Body of pancreas (tissue), 4 donors: ENCODE results near the gene QSOX1.

Experiments
- POLR2A ChIP-seq, 3 donors: fragments of 450-650 bp; IDR thresholded peaks; one replicate each; pipeline ENCODE4 v1.6.1; 2016; ENCODE audit warnings: antibody characterized with exemption in 3 of 3, mild to moderate bottlenecking in 2 of 3
- TF ChIP-seq, protein P1 (sequence below), 7 experiments: fragments of 450-650 bp in 4 of 7; fragments of 200-600 bp in 3 of 7; sonication (generic) in 3 of 7; IDR thresholded peaks; one replicate each; pipeline ENCODE4 v1.5.1; 2016 to 2019; ENCODE audit warnings: antibody characterized with exemption in 7 of 7

- TF ChIP-seq, protein P1, sequence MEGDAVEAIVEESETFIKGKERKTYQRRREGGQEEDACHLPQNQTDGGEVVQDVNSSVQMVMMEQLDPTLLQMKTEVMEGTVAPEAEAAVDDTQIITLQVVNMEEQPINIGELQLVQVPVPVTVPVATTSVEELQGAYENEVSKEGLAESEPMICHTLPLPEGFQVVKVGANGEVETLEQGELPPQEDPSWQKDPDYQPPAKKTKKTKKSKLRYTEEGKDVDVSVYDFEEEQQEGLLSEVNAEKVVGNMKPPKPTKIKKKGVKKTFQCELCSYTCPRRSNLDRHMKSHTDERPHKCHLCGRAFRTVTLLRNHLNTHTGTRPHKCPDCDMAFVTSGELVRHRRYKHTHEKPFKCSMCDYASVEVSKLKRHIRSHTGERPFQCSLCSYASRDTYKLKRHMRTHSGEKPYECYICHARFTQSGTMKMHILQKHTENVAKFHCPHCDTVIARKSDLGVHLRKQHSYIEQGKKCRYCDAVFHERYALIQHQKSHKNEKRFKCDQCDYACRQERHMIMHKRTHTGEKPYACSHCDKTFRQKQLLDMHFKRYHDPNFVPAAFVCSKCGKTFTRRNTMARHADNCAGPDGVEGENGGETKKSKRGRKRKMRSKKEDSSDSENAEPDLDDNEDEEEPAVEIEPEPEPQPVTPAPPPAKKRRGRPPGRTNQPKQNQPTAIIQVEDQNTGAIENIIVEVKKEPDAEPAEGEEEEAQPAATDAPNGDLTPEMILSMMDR (IDR thresholded peaks at IDR 0.05): no peak
- TF ChIP-seq POLR2A (IDR thresholded peaks at IDR 0.05): no peak
Observed at GRCh38 chr1:180194048-180194425, 39.4 kb downstream of the QSOX1 start.
